Stimulated activated CD4-positive, alpha-beta T cell treated with anti-CD3 and anti-CD28 coated beads, Interleukin-15, amount 100 ng/mL, for 1 hour (primary cell): ENCODE data around the gene STARD10.

ENCODE experiments used
- DNase-seq, 2 donors: peaks; one replicate each; pipeline ENCODE4 v3.0.0-alpha.2; 2020; ENCODE audit warnings: low read depth in 1 of 2, low spot score in 1 of 2

The STARD10 gene

DNA sequence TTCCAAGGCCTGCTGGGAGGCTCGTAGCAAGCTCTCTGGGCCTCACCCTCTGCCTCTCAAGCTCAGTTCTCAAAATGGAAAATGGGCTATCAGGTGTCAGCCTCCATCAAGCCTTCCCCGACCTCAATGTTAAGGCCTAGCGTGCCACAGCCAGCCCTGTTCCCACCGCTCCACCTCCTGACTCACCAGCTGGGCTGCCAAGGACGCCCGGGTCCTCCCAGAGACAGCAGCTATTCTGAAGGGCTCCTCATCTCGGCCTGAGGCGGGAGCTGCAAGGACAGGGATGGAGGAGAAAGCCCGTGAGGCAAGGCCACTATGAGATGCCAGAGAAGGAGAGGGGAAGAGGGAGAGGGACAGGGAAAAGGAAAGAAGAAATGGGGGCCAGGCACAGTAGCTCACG, 61.5 kb downstream of the STARD10 start:
- no peak for DNase-seq

GRCh38 chr11:72730737-72731136, 63.1 kb downstream of the STARD10 start:
- no peak for DNase-seq

DNA sequence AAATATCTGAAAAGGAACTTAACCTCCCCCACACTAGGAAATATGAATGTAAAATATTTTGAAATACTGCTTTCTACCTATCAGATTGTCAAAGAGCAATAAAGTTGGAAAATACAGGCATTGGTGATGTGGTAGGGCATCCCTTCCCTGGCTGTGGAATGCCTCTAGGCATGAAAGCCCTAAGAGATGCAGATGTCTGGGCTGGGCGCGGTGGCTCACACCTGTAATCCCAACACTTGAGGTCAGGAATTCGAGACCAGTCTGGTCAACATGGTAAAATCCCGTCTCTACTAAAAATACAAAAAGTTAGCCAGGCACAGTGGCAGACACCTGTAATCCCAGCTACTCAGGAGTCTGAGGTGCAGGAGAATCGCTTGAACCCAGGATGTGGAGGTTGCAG, 63.6 kb downstream of the STARD10 start:
- DNase-seq: no peak

- DNase-seq: no peak
These were observed 66.3 kb downstream of the STARD10 start for GRCh38 chr11:72727521-72727920.

- no peak for DNase-seq
These were observed 67.3 kb downstream of the STARD10 start for GRCh38 chr11:72726266-72727220.

GRCh38 chr11:72725724-72726028, 68.2 kb downstream of the STARD10 start:
- DNase-seq: no peak

DNA sequence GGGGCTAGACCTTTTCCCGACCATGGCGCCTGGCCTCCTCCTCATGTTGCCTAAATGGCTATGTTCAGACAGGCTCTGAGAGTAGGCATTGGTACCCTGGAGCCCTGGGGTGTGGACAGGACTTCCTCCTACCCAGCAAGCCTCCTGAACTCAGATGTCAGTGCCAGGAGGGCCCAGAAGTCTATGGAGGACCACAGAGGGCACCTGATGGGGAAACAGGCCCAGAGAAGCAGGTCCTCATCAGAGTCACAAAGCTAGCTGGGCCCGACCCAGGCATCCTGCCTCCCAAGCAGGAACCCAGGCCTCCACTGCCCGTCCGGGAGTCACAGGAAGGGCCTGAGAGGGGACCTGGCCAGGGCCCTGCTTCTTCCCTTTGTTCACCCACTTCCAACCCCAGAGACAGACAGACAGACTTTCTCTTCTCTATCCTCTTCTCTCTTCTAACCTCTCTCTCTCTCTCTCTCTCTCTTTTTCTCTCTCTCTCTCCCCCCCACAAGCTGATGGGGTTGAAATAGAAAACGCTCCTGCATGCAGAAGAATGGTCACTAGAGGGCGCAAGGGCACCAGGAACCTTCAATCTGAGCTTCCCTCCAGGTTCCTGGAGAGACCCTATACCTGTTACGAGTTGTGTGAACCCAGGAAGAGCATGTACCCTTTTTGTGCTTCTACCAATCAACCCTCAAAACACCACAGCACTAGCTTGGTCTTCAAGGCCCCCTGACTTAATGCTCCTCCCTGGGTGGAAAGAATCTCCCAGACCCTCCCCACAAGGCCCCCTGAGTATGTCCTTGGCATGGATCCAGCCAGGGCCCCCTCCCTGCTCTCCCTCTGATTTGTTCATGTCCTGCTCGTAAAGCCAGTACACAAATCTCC, 68.8 kb downstream of the STARD10 start:
- DNase-seq: peak; percentile 51 to 59

- DNase-seq: no peak
These were observed 69.8 kb downstream of the STARD10 start for GRCh38 chr11:72724021-72724551.

GRCh38 chr11:72723508-72723907, 70.3 kb downstream of the STARD10 start:
- DNase-seq: no peak

GRCh38 chr11:72722050-72722748, 71.6 kb downstream of the STARD10 start:
- peak; percentile 67 to 75 for DNase-seq

- DNase-seq: peak in 1 of 2 donors; percentile 8
These were observed 72.2 kb downstream of the STARD10 start for GRCh38 chr11:72721689-72722049.

DNA sequence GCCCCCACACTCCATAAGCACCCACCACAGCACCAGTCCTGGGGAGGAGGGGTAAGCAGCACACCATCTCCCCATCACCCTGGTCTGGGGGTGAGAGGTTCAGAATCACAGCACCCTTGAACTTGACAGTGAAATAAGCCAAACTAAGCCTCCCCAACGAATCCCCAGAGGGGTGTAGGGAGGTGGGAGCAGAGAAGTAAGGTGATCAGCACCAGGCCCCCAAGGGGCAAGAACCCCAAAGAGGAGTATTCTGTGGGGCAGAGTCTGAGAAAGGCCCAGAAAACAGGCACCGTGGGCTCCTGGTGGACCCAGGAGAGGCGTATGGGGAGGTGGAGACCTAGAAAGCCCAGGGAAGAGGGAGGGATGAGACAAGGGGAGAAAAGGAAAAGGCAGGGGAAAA, 72.6 kb downstream of the STARD10 start:
- no peak for DNase-seq

DNA sequence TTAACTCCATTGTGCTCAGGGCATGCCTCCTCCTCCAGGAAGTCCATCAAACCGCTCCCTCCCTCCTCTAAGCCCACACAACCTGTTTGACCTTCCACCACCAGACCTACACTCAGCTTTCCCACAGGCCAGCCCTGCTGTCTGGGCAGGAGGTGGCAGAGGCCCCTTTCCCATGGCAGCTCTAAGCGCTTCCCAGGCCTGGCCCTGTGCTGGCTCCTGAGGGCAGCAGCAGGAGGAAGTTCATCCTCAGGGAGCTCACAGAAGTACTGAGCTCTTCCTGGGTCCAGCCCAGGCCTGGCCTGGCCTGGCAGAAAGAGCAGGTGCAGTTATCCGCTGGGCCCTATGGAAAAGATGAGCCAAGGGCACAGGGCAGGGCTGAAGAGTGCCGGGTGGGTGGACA, 73.1 kb downstream of the STARD10 start:
- no peak for DNase-seq

GRCh38 chr11:72720047-72720446, 73.8 kb downstream of the STARD10 start:
- no peak for DNase-seq

DNA sequence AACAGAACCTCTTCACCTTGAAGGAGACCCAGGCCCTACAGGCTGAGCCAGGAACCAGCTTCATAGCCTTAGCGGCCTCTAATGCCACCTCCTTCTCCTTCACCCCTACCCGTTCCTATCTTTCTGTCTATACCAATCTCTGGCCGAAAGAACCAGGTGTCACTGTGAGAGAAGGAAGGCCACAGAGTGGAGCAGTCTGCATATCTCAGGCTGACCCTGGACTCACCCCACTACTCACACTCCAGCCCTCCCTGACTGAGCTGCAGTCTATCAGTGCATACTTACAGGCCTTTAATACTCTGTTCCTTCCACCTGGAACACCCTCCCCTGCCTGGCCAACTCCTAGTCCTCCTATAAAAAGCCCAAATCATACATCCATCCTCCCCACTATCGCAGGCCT, 74.3 kb downstream of the STARD10 start:
- no peak for DNase-seq

GRCh38 chr11:72719144-72719543, 74.7 kb downstream of the STARD10 start:
- DNase-seq: no peak

GRCh38 chr11:72718101-72718501, 75.7 kb downstream of the STARD10 start:
- no peak for DNase-seq

GRCh38 chr11:72716788-72717435, 76.9 kb downstream of the STARD10 start:
- no peak for DNase-seq

DNA sequence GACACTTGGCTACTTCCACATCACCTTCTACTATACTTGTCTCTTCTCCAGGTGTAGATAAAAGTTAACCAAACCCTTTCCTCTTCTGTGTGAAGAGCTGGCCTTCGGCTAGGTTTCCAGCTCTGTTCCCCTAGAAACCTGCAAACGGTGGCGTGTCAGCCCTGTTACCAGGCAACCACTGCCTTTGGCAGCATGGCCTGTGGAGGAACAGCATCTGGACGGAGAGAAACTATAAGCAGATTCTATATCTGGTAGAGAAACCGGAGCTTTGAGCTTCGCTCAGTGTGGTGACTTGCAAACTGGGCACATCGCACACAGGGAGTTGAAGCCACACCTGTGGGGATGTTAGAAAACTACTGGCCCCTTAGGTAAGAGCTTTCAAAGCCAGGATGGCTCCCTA, 77.6 kb downstream of the STARD10 start:
- DNase-seq: no peak

- no peak for DNase-seq
These were observed 81.0 kb downstream of the STARD10 start for GRCh38 chr11:72712841-72713240.
